ENCODE data around the gene EPAS1. TPM values are rescaled to one million over a fixed set of nuclear protein-coding genes. Genes with fewer than 3 reads are reported as not detected.

Gene EPAS1
- total RNA-seq, 1 experiment from 2014 or later, result 43.2 TPM

DNA sequence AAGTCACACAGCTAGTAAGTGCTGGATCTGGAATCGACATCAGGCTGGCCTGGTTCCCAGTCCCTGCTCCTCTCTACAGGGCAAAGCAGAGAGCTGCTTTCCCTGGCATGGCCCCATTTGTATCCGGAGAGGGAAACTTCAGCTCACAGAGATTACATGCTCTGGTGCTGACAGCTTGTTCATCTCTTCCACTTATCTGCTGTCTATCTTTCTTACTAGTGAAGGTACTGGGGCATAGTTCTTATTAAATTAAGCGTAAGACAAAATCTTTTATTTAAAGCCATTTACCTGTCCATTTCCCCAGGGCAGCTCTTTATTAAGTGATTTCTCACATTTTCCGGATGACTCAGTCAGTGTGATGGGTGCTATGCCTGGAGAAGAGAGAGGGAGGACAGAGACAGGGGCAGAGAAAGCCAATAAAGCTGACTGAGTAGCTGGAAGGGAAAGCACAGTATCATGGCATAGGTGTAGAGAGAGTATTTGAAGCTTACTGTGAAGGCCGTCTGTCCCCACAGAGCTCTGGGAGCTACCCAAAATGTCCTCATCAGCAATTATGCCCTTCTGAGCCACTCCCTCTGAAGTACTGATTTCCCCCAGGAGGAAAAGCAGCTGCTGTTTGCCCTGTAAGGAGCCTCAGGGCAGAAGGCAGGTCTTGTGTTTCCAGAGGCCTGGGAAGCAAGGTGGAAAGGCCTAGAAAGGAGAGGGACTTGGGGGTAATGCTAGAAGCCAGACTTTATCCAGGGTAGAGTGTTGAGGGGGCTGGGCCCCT is 44.1 kb upstream of the EPAS1 start:
- Histone ChIP-seq H3K79me2 (ENCODE audit: low read length) (no peaks in the 10 kb centered on the region), H3K4me2 (ENCODE audit: low read length) (peak overlapping the region; percentile 25), H3K27ac (ENCODE audit: low read length) (peak overlapping the region; percentile 48), H3K9me2 (replicated peaks; ENCODE audit: low read length) (no peaks in the 10 kb centered on the region), H3K36me3 (ENCODE audit: low read depth, low read length) (no peaks in the 10 kb centered on the region), H3K27me3 (ENCODE audit: low read length) (no peaks in the 10 kb centered on the region), H3K9ac (ENCODE audit: low read length) (no peak overlapping the region), H3K9me3 (ENCODE audit: low read length) (no peaks in the 10 kb centered on the region), H3K4me3 (ENCODE audit: low read length) (no peak overlapping the region), H4K20me1 (ENCODE audit: low read length) (no peaks in the 10 kb centered on the region), H2AFZ (ENCODE audit: low read length) (peak overlapping the region; percentile 31), H3K4me1 (ENCODE audit: insufficient read depth, low read length) (peaks cover 15% of the 10 kb centered on the region), H3F3A (ENCODE audit: low read length, unreplicated experiment) (no peaks in the 10 kb centered on the region)
- no TSS peak for BruUV-seq (replicated peaks)
- DNase-seq (peak; percentile 83), ATAC-seq (peak; percentile 93)
- intact Hi-C loops (cut with micrococcal nuclease), result no loop called here
- no peak for TF ChIP-seq EZH2 (IDR thresholded peaks at IDR 0.05; ENCODE audit: low read length, unreplicated experiment)
- no peak for TF ChIP-seq EZH2phosphoT487 (IDR thresholded peaks at IDR 0.05; ENCODE audit: borderline replicate concordance, low read length)
- TF ChIP-seq, protein P1, sequence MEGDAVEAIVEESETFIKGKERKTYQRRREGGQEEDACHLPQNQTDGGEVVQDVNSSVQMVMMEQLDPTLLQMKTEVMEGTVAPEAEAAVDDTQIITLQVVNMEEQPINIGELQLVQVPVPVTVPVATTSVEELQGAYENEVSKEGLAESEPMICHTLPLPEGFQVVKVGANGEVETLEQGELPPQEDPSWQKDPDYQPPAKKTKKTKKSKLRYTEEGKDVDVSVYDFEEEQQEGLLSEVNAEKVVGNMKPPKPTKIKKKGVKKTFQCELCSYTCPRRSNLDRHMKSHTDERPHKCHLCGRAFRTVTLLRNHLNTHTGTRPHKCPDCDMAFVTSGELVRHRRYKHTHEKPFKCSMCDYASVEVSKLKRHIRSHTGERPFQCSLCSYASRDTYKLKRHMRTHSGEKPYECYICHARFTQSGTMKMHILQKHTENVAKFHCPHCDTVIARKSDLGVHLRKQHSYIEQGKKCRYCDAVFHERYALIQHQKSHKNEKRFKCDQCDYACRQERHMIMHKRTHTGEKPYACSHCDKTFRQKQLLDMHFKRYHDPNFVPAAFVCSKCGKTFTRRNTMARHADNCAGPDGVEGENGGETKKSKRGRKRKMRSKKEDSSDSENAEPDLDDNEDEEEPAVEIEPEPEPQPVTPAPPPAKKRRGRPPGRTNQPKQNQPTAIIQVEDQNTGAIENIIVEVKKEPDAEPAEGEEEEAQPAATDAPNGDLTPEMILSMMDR (conservative IDR thresholded peaks at IDR 0.05; ENCODE audit: low read depth, low read length), result no peak
- ChIA-PET CTCF (interaction anchor here (2.3 kb wide), 1 partner anchor 190 kb away, joined by 9 read pairs; no protein-coding TSS in a partner anchor), POLR2A (ENCODE audit: unreplicated experiment) (no interaction called here)

DNA sequence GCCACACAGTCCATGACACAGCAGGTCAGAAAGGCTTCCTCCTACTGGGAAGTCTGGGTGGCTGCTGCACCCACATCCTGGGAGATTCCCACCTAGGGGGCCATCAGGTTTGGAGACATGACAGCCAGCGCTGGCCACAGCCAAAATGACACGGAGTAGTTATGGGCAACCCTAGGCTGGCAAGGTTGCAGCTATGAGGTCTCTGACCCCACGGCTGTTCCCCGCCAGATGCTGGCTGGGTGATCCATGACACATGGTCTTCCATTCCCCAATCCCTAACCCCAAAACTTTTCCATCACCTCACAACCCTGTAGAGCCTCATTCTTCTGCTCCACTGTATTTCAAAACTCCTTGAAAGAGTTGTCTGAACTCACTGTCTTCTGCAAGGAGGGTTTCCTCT is 42.7 kb upstream of the EPAS1 start:
- Histone ChIP-seq H2AFZ (ENCODE audit: low read length) (no peak overlapping the region), H3K4me3 (ENCODE audit: low read length) (no peak overlapping the region), H3K9me3 (ENCODE audit: low read length) (no peaks in the 10 kb centered on the region), H3K9ac (ENCODE audit: low read length) (no peak overlapping the region), H3K9me2 (replicated peaks; ENCODE audit: low read length) (no peaks in the 10 kb centered on the region), H4K20me1 (ENCODE audit: low read length) (no peaks in the 10 kb centered on the region), H3K27ac (ENCODE audit: low read length) (no peak overlapping the region), H3K79me2 (ENCODE audit: low read length) (no peaks in the 10 kb centered on the region), H3K4me2 (ENCODE audit: low read length) (no peak overlapping the region), H3F3A (ENCODE audit: low read length, unreplicated experiment) (no peaks in the 10 kb centered on the region), H3K4me1 (ENCODE audit: insufficient read depth, low read length) (peaks cover 15% of the 10 kb centered on the region), H3K36me3 (ENCODE audit: low read depth, low read length) (no peaks in the 10 kb centered on the region), H3K27me3 (ENCODE audit: low read length) (no peaks in the 10 kb centered on the region)
- CTCF ChIA-PET, result no interaction called here
- BruUV-seq (replicated peaks), result no TSS peak
- TF ChIP-seq, protein P1 (conservative IDR thresholded peaks at IDR 0.05; ENCODE audit: low read depth, low read length), result no peak
- TF ChIP-seq EZH2 (IDR thresholded peaks at IDR 0.05; ENCODE audit: low read length, unreplicated experiment), result no peak
- no peak for TF ChIP-seq EZH2phosphoT487 (IDR thresholded peaks at IDR 0.05; ENCODE audit: borderline replicate concordance, low read length)
- POLR2A ChIA-PET (ENCODE audit: unreplicated experiment), result no interaction called here
- DNase-seq, result no peak
- no peak for ATAC-seq
- intact Hi-C loops (cut with micrococcal nuclease), result no loop called here

DNA sequence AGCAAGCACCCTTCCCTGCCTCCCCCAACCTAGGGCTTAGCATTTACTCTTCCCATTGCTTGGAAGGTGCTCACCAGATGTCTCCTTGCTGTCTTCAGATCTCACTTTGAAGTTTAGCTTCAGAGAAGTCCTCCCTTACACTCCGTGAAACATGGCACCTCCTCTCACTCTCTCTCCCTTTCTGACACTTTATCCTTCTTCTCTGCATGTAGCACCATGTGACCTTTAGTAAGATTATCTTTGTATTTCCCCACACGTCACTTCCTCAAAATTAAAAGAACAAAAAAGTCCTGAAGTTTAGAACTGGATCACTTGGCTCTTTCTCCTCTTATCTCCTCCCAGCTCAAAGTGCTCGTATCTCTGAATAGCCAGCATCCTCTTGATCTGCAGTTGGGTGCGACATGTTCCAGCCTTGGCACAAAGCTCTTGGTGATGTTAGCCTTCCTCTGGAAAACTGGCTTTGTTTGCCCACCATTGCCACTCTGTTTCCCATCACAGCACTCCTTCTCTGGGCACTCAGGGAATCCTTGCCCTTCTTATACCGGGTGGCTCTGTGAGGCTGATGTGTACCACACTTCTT is 40.6 kb upstream of the EPAS1 start:
- no peak for DNase-seq
- Histone ChIP-seq H3K79me2 (ENCODE audit: low read length) (no peaks in the 10 kb centered on the region), H3K4me1 (ENCODE audit: insufficient read depth, low read length) (peaks cover 15% of the 10 kb centered on the region), H3K9ac (ENCODE audit: low read length) (no peak overlapping the region), H3F3A (ENCODE audit: low read length, unreplicated experiment) (no peaks in the 10 kb centered on the region), H3K36me3 (ENCODE audit: low read depth, low read length) (no peaks in the 10 kb centered on the region), H3K9me2 (replicated peaks; ENCODE audit: low read length) (no peaks in the 10 kb centered on the region), H2AFZ (ENCODE audit: low read length) (no peak overlapping the region), H4K20me1 (ENCODE audit: low read length) (no peaks in the 10 kb centered on the region), H3K27ac (ENCODE audit: low read length) (no peak overlapping the region), H3K4me3 (ENCODE audit: low read length) (no peak overlapping the region), H3K9me3 (ENCODE audit: low read length) (no peaks in the 10 kb centered on the region), H3K4me2 (ENCODE audit: low read length) (no peak overlapping the region), H3K27me3 (ENCODE audit: low read length) (no peaks in the 10 kb centered on the region)
- CTCF ChIA-PET, result no interaction called here
- TF ChIP-seq, protein P1 (conservative IDR thresholded peaks at IDR 0.05; ENCODE audit: low read depth, low read length), result no peak
- TF ChIP-seq EZH2 (IDR thresholded peaks at IDR 0.05; ENCODE audit: low read length, unreplicated experiment) (no peak), EZH2phosphoT487 (IDR thresholded peaks at IDR 0.05; ENCODE audit: borderline replicate concordance, low read length) (no peak)
- intact Hi-C loops (cut with micrococcal nuclease), result no loop called here
- ATAC-seq, result no peak
- POLR2A ChIA-PET (ENCODE audit: unreplicated experiment), result no interaction called here
- BruUV-seq (replicated peaks), result no TSS peak
